Activated T-helper 1 cell treated with anti-CD3 and anti-CD28 coated beads, Interleukin-2, amount 50 U/mL, for 16 hours (primary cell): ENCODE results near the gene PCK1.

Source experiments
- DNase-seq, 2 donors: peaks; one replicate each; pipeline ENCODE4 v3.0.0-alpha.2; 2020; ENCODE audit warnings: low read depth in 1 of 2, low spot score in 1 of 2

The PCK1 gene

DNA sequence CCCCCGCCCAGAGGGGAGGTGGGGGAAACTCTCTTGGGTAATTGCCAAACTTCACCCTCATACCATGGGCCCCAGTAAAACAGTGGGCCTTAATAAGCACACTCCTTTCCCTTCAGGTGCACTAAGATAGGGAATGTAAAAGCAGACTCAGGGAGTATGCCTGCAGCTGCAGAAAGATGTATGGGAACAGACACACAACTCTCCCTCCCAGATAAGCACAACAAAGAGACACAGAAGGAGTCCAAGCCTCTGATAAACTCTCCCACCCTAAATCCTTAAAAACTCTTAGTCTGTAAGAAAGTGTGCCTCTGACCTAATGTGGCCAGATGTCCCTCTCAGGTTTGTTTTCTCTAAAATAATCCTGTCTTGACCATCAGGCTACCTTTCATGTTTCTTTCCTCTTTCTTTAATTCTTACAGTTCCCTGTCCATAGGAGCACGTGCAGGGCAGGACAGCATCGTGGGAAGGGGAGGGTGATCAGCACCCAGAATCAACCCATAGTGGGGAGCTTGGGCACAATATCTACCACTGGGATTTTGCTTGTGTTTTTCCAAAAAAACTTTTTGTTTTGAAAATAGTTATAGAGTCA, 24.7 kb upstream of the PCK1 start:
- DNase-seq, result no peak

- DNase-seq, result no peak
Observed at GRCh38 chr20:57536771-57537724, 23.9 kb upstream of the PCK1 start.

- no peak for DNase-seq
Observed at GRCh38 chr20:57537822-57538221, 23.1 kb upstream of the PCK1 start.

- no peak for DNase-seq
Observed at GRCh38 chr20:57539889-57540288, 21.0 kb upstream of the PCK1 start.

DNA sequence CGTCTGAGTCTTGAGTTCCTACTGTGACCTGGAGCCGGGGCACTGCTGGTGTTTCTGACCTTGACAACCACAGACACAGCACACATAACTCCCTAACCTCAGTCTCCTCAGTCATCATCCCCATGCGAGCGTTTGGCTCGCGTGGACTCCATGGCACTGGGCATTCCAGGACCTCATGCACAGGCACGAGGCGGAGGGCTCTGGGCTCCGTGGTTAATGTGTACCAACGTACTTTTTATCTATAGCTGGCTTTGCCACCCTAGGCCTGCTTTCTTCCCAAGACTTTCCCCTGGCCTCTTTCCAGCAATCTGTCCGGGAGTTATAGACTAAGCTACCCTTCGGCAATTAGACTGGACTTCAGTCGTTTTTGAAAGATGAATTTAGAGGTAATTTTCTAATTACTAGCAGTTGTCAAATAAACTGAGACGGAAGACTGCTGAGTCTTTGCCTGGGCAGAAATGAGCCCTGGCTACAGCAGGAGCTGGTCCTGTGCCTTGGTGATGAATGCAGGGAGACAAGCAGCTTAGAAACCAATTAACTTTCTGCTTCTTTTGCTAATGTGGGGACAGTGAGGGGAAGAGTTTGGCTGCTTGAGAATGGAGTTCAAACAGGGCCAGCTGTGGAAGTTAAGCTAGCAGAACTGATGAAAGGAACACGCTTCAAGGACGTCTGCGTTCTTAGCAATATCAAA, 19.9 kb upstream of the PCK1 start:
- DNase-seq, result no peak

DNA sequence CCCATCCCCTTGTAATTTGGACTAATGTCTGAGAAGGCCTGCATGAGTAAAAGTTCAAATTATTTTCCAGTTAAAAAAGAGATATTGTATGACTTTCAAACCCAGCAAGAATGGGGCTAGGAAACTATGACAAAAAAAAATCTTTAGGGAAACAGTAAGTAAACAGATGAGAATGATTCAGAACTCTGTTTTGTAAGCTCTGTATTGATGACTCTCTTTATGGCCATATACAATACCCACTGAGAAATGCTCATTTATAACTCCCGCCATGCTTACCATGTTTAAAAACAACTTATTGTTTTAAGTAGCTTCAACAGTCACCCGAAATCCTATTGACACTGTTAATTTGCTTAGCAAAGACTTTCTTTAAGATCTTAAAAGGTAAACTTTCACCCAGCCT, 17.2 kb upstream of the PCK1 start:
- DNase-seq, result no peak

DNA sequence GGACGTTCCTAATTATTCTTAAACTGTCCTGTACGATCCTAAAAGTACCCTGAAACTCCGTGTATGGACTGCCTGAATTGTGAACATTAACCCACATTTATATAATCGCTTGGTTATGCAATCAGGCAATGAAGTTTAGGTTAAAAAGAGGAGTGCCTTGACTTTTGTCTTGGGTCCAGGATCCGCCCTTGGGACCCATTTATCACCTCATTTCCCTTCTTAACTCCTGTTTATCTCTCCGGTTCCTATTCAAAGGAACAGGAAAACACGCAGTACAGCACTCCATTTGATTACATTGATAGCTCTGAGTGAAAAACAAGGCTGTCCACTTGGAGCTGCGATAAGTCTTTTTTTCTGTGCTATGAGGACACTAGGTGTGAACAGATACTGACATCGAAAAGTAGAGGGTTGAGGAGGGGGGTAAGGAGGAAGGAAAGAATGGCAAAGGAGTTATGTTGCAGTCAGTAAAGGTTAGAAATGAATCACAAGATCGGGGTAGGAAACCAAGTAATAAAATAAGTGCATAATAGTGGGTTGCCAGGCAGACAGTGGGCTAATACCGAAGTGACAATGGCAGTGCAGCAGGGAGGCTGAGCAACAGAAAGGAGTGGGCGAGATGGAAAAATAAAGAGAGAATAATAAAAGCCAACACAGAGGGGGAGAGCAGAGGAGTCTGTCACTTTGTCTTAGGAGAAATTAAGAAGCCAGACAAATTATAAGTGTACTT, 15.9 kb upstream of the PCK1 start:
- DNase-seq, result no peak

- DNase-seq, result no peak
Observed at GRCh38 chr20:57545927-57546662, 14.8 kb upstream of the PCK1 start.

DNA sequence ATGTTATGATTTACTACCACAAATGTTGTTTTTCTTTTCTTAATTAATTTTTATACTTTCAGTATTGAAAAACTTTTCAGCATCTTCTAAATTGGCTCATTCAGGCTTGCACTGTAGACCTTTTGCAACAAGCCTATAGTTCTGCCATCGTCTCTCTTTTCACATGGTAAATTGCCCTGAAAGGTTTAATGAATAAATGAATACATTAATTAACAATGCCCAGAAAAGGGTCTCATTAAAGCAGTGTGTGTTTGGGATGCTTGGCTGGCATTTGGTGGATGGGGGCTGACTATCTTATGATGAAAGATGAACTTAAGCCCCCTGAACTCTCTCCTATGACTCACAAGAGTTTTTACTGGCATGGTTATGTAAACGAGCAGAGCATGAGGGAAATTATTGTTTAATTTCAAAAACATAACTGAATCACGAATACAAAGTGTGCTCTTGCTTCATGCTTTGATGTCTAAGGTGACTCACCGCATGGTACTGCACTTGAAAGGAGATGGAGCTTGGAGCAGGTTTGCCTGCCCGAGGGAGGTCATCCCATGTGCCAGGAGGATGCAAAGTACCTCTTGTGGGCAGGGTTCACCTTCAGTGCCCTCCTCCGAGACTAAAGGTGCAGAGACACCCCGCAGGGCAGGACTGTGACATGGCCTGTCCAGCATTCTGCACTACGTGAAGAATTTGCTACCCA, 13.8 kb upstream of the PCK1 start:
- no peak for DNase-seq

GRCh38 chr20:57548177-57549058, 12.5 kb upstream of the PCK1 start:
- DNase-seq, result no peak

- no peak for DNase-seq
Observed at GRCh38 chr20:57552471-57552870, 8.4 kb upstream of the PCK1 start.

- no peak for DNase-seq
Observed at GRCh38 chr20:57553376-57554018, 7.4 kb upstream of the PCK1 start.

DNA sequence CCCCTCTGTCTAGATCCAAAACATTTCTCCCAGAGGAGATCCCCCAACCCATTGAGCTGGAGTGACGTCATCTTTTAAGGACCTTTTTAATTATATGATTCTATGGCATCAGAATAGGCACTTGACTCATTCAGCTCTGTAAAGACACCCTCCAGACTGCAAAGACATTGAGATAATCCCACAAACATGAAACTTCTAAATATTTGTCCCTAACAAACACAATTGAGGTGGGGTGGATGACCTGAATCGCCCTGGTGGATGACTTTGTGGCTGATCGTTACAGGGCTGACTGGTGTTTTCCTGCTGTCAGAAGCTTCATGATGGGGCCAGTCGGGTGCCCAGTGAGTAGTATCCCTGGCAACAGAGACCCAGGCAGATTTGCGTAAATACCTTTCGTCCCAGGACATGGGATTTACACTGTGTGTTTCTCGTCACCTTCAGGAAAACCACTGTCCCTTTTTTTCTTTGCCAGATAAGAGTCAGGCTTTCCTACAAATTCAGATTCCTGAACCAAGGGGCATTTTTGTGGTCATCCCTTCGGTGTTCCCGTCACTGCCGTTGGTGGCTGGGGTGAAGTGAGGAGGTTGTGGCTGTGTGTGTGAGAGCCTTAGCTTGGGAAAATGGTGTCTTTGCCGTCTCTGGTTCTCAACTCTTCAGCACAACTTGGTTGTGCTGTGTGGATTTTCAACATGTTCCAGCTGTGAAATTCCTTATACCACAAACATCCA, 5.3 kb upstream of the PCK1 start:
- no peak for DNase-seq

GRCh38 chr20:57556980-57557274, 4.0 kb upstream of the PCK1 start:
- no peak for DNase-seq

GRCh38 chr20:57557926-57558613, 2.8 kb upstream of the PCK1 start:
- DNase-seq, result no peak

DNA sequence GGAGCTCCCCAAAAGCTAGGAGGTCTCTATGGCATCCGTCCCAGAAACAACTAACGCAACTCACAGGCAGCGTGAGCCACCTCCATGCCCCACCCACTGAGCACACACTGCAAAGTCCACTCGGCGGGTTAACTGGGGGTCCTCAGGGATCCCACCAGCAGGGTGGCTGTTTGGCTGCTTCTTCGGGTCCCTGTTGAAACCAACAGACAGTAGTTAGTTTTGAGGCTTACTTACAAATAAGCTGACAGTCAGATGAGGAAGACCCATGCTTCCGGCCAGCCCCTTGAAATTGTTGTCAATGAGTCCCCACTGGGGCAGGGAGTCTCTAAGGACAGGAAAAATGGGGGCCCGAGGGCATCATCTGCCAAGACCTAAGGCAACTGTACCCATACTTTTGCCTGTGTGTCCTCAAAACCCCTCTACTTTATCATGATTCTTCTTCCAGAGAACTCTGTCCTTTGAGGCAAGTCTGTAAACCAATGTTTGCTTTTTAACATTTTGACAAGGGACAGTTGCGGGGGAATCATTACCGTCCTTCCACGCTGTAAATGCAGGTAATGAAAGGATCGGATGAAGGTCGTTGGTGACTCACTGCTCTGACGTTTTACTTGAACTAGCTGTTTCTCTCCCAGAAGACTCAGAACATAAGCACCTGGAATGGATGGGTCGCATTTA, 2.2 kb upstream of the PCK1 start:
- DNase-seq, result no peak

DNA sequence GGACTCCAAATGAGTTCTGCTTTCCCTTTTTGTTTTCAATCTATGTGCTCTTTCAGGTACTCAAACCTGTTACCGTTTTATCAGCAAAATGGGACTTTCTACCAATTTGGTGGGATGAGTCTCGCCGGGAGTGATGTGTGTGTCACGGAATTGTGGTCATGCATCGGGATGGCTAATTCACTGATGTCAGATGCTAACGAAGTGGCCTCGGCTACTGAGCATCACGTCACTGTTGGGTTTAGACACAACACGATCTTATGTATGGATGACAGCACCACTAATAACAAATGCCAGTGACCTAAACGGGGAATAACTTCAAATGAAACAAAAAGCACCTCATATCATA, 1.6 kb upstream of the PCK1 start:
- DNase-seq, result no peak
